Gastroesophageal sphincter (tissue), 4 donors: Measurements from ENCODE around the gene KRTAP5-3. TPM values are rescaled to one million over a fixed set of nuclear protein-coding genes. Genes with fewer than 3 reads are reported as not detected.

Source experiments
- ATAC-seq: fragments of 150-250 bp; one replicate; pipeline ENCODE4 v1.9.1; 2016; ENCODE audit warnings: mild to moderate bottlenecking, moderate library complexity
- H3K27ac ChIP-seq, 4 donors: fragments of 200-600 bp; sonication (generic) in 3 of 4; 1 replicate in 3 of 4; 2 replicates in 1 of 4; pipeline ENCODE4 v1.5.1; 2016 to 2019
- H3K27me3 ChIP-seq: fragments of 200-600 bp; sonication (generic); one replicate; pipeline ENCODE4 v1.5.1; 2019
- H3K36me3 ChIP-seq, 2 donors: fragments of 200-600 bp; sonication (generic); one replicate each; pipeline ENCODE4 v1.5.1; 2019; ENCODE audit warnings: control low read depth in 1 of 2
- H3K4me1 ChIP-seq, 3 donors: fragments of 200-600 bp; sonication (generic); 1 replicate in 2 of 3; 2 replicates in 1 of 3; pipeline ENCODE4 v1.5.1; 2016 to 2019; ENCODE audit warnings: control low read depth in 2 of 3
- H3K4me3 ChIP-seq, 2 donors: fragments of 200-600 bp; sonication (generic); one replicate each; pipeline ENCODE4 v1.5.1; 2019; ENCODE audit warnings: mild to moderate bottlenecking in 1 of 2, moderate library complexity in 1 of 2
- H3K9me3 ChIP-seq, 3 donors: fragments of 200-600 bp; sonication (generic); one replicate each; pipeline ENCODE4 v1.5.1; 2017 to 2019; ENCODE audit warnings: control low read depth in 2 of 3
- CTCF ChIP-seq, 4 experiments: fragments of 200-600 bp in 2 of 4; fragments of 450-650 bp in 2 of 4; sonication (generic) in 1 of 4; IDR thresholded peaks; one replicate each; pipeline ENCODE4 v1.5.1; 2017 to 2019; ENCODE audit warnings: antibody characterized with exemption in 4 of 4, mild to moderate bottlenecking in 2 of 4, moderate library complexity in 2 of 4
- EP300 ChIP-seq: sonication (generic); formaldehyde crosslinking; IDR thresholded peaks from one replicate; pipeline ENCODE4 v1.6.1; 2017; ENCODE audit warnings: antibody characterized with exemption, mild to moderate bottlenecking
- POLR2A ChIP-seq, 2 donors: fragments of 450-650 bp; IDR thresholded peaks; one replicate each; pipeline ENCODE4 v1.6.1; 2017; ENCODE audit warnings: antibody characterized with exemption in 2 of 2, mild to moderate bottlenecking in 2 of 2, moderate library complexity in 1 of 2
- POLR2AphosphoS5 ChIP-seq: sonication (generic); formaldehyde crosslinking; IDR thresholded peaks from one replicate; pipeline ENCODE4 v1.6.1; 2017; ENCODE audit warnings: antibody characterized with exemption
- WGBS, 2 donors: methylation state at CpG; one replicate each; pipeline ENCODE4 v1.1.5; 2018; ENCODE audit warnings: low coverage in 1 of 2; 5-methylcytosine and 5-hydroxymethylcytosine counted together
- total RNA-seq, 4 donors: library from RNA; depleted of rRNA; stranded (reverse); fragments of >200 nt; gene quantifications; one replicate each; pipeline ENCODE4 v1.1.0, GENCODE V29; 2016

Gene KRTAP5-3
- total RNA-seq, 4 donors from 2014 or later = not detected

DNA sequence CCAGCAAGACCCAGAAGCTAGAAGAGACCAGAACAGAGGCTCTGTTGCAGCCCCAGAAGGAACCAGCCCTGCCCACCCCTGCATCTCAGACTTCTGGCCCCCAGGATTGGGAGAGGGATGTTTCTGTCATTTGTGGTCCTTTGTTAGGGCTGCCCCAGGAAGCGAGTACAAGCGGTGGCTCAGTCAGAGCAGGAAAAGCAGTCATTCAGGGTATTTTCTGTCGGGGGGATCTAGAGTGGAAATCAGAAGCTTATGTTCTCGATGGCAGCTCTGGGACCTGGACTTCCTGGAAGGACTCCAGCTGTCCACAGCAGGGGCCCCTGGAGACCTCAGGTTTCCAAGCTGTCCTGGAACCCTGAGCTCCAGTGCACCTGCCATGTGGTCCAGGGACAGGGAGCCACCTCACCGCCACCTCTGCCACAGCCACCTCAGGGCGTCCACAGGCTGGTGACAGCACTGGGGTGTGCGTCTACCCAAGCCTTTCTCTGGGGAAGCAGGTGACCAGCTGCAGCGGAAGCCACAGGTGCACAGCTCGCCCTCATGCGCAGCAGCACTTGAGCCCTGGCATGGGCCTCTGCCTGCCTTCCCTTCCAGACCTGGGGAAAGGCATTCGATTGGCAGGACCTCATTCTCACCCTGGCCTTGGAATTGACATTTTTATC is 23.9 kb upstream of the KRTAP5-3 start:
- WGBS, 2 donors = 75% methylated on average over 2 of the region's 11 CpGs; no CpG with 5 or more reads in 1 of the 2 donors
- no peak overlapping the region for H3K4me3 ChIP-seq
- H3K27ac ChIP-seq = no peak overlapping the region
- no peak for ATAC-seq
- no peaks in the 10 kb centered on the region for H3K9me3 ChIP-seq
- TF ChIP-seq POLR2AphosphoS5 (no peak), EP300 (no peak), POLR2A (IDR thresholded peaks at IDR 0.05) (no peak), CTCF (IDR thresholded peaks at IDR 0.05) (no peak)
- peaks cover 73% of the 10 kb centered on the region for H3K27me3 ChIP-seq
- H3K36me3 ChIP-seq = no peaks in the 10 kb centered on the region
- peaks cover 0 to 6% (median 0%) of the 10 kb centered on the region in 3 donors for H3K4me1 ChIP-seq

DNA sequence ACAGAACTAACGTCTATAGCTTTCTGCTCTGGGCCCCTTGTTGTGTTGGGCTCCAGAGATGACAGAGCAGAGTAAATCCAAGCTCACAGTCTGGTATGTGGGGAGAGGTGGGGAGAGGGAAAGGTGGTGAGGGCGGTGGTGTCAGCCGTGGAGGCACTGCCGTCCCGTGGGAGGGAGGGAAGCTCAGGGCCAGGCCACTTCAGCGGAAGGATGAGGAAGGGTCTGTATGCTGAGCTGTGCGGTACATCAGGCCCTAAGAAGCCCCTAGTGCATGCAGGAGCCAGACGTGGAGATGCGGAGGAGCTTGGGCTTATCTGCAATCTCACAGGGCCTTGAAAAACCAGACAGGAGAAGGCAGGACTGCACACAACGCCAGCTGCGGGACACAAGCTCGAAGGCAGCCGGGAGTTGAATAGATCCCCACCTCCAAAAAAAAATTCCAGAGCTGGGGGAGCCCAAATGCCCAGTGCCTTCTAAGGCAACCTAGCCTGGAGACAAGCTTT is 22.9 kb upstream of the KRTAP5-3 start:
- 74 to 80% methylated on average over 1 to 9 of the region's 13 CpGs for WGBS, 2 donors
- no peak overlapping the region for H3K4me3 ChIP-seq
- no peak for ATAC-seq
- no peak overlapping the region for H3K27ac ChIP-seq
- H3K4me1 ChIP-seq = peaks cover 0 to 6% (median 0%) of the 10 kb centered on the region in 3 donors
- no peaks in the 10 kb centered on the region for H3K36me3 ChIP-seq
- peaks cover 68% of the 10 kb centered on the region for H3K27me3 ChIP-seq
- TF ChIP-seq EP300 = no peak
- no peak for TF ChIP-seq POLR2AphosphoS5
- no peak for TF ChIP-seq POLR2A (IDR thresholded peaks at IDR 0.05)
- TF ChIP-seq CTCF (IDR thresholded peaks at IDR 0.05) = no peak
- H3K9me3 ChIP-seq = no peaks in the 10 kb centered on the region

- WGBS, 2 donors = no CpG with 5 or more reads among the region's 2 CpGs
- Histone ChIP-seq H3K36me3 (no peaks in the 10 kb centered on the region), H3K27me3 (peaks cover 74% of the 10 kb centered on the region), H3K9me3 (no peaks in the 10 kb centered on the region), H3K4me1 (peaks cover 0 to 6% (median 0%) of the 10 kb centered on the region in 3 donors), H3K4me3 (no peak overlapping the region), H3K27ac (no peak overlapping the region)
- ATAC-seq = no peak
- TF ChIP-seq CTCF (IDR thresholded peaks at IDR 0.05) (no peak), POLR2AphosphoS5 (no peak), POLR2A (IDR thresholded peaks at IDR 0.05) (no peak)
These were observed 22.0 kb upstream of the KRTAP5-3 start for GRCh38 chr11:1630271-1630670.

DNA sequence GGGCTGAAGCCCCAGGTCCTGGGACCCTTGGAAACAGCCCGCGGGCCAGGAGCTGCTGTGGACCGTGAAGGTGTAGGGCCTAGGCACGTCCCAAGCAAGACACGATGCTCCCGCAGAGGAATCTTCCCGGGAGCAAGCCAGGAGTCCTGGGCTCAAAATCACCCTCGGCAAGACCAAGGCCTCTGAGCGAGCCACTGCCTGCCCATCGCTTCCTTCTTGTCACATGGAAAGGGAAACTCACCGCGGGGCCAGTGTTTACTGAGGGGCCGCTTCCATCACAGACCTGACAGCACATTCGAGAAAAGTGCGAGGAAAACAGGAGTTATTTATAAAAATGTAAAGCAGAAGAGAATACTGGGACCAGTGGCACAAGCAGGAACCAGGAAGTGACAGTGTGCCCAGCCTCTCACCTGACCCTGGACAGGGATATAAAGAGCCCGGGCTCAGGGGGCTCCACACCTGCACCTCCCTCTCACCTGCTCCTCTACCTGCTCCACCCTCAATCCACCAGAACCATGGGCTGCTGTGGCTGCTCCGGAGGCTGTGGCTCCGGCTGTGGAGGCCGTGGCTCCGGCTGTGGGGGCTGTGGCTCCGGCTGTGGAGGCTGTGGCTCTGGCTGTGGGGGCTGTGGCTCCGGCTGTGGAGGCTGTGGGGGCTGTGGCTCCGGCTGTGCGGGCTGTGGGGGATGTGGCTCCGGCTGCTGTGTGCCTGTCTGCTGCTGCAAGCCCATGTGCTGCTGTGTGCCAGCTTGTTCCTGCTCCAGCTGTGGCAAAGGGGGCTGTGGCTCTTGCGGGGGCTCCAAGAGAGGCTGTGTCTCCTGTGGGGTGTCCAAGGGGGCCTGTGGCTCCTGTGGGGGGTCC is 21.3 kb upstream of the KRTAP5-3 start, which contains the start of gene KRTAP5-5:
Gene KRTAP5-5 (plus strand): TSS at position 450 of the 860 bp plus-strand sequence. CDS start 66 bp downstream, at position 516.
- Histone ChIP-seq H3K27me3 (peaks cover 81% of the 10 kb centered on the region), H3K36me3 (no peaks in the 10 kb centered on the region), H3K4me1 (peaks cover 0 to 6% (median 0%) of the 10 kb centered on the region in 3 donors), H3K9me3 (no peaks in the 10 kb centered on the region), H3K27ac (no peak within 1 kb of the TSS), H3K4me3 (no peak within 1 kb of the TSS)
- TF ChIP-seq CTCF (IDR thresholded peaks at IDR 0.05) (no peak), EP300 (no peak)
- no peak for ATAC-seq
- 76 to 100% methylated on average over 1 to 4 of the region's 26 CpGs for WGBS, 2 donors
